HEK293T (cell line): ENCODE measurements around the gene ARL14.

ENCODE experiments used
- BHLHE40 ChIP-seq: fragments of 450-650 bp; IDR thresholded peaks from 2 replicates; pipeline ENCODE4 v1.6.1; 2016; ENCODE audit warnings: mild to moderate bottlenecking, moderate library complexity, borderline replicate concordance
- FOXA1 ChIP-seq: fragments of 450-650 bp; IDR thresholded peaks from 2 replicates; pipeline ENCODE4 v1.6.1; 2016; ENCODE audit warnings: mild to moderate bottlenecking
- FOXM1 ChIP-seq: fragments of 450-650 bp; IDR thresholded peaks from 2 replicates; pipeline ENCODE4 v1.6.1; 2017; ENCODE audit warnings: mild to moderate bottlenecking, borderline replicate concordance
- HDGF ChIP-seq: fragments of 450-650 bp; IDR thresholded peaks from 2 replicates; pipeline ENCODE4 v1.6.1; 2017; ENCODE audit warnings: antibody characterized with exemption, borderline replicate concordance
- L3MBTL2 ChIP-seq: fragments of 450-650 bp; conservative IDR thresholded peaks from 2 replicates; pipeline ENCODE4 v1.6.1; 2016; ENCODE audit warnings: mild to moderate bottlenecking
- NFRKB ChIP-seq: fragments of 450-650 bp; IDR thresholded peaks from 2 replicates; pipeline ENCODE4 v1.6.1; 2016; ENCODE audit warnings: mild to moderate bottlenecking, moderate library complexity
- SP1 ChIP-seq: fragments of 450-650 bp; IDR thresholded peaks from 2 replicates; pipeline ENCODE4 v1.6.1; 2017
- SUZ12 ChIP-seq: fragments of 450-650 bp; IDR thresholded peaks from 2 replicates; pipeline ENCODE4 v1.6.1; 2016; ENCODE audit warnings: mild to moderate bottlenecking
- TARDBP ChIP-seq: fragments of 450-650 bp; IDR thresholded peaks from 2 replicates; pipeline ENCODE4 v1.6.1; 2016

DNA sequence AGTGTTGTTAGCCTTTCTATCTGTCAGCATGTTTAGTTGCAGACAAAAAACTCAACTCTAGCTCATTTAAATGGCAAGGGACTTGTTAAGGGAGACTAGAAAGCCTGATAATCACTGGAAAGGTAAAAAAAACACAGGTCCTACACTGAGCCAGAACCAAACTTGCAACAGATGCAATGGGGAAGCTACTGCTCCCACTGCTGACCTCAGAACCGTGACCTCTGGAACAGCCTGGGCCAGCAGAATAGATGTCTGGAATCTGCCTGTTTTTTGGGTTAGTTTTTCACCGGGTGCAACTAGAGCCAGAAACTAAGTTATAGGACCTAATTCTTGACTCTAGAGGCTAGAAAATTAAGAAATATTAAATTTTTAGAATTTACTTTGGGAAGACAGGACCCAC lies 32.5 kb upstream of the ARL14 start:
- TF ChIP-seq SUZ12 (no peak), NFRKB (no peak), SP1 (no peak), BHLHE40 (no peak), FOXM1 (no peak), HDGF (no peak), L3MBTL2 (no peak), TARDBP (no peak), FOXA1 (no peak)
